Measurements from ENCODE around the gene FAM43A.

GRCh38 chr3:194647747-194648146 is 37.9 kb upstream of the FAM43A start:
- TF ChIP-seq CTCF (conservative IDR thresholded peaks at IDR 0.05; ENCODE audit: low read depth, low read length), result no peak
- TF ChIP-seq CHD1 (IDR thresholded peaks at IDR 0.05; ENCODE audit: low read depth, low read length), result no peak
- no peak for TF ChIP-seq POLR2A (IDR thresholded peaks at IDR 0.05; ENCODE audit: low read depth, low read length)
- TF ChIP-seq ELK1 (IDR thresholded peaks at IDR 0.05; ENCODE audit: borderline replicate concordance, low read depth, low read length), result no peak
- no peak for TF ChIP-seq RFX5 (IDR thresholded peaks at IDR 0.05; ENCODE audit: low read depth, low read length)

Measured in IMR-90 (cell line).